ENCODE measurements around the gene SFXN3. TPM values are rescaled to one million over a fixed set of nuclear protein-coding genes. Genes with fewer than 3 reads are reported as not detected.

Gene SFXN3
- total and polyA plus RNA-seq, 2 of the 13 experiments (the other 11 are each of a cell fraction or from before 2014, with no cell fraction given), result 16.8 to 71.5 TPM

DNA sequence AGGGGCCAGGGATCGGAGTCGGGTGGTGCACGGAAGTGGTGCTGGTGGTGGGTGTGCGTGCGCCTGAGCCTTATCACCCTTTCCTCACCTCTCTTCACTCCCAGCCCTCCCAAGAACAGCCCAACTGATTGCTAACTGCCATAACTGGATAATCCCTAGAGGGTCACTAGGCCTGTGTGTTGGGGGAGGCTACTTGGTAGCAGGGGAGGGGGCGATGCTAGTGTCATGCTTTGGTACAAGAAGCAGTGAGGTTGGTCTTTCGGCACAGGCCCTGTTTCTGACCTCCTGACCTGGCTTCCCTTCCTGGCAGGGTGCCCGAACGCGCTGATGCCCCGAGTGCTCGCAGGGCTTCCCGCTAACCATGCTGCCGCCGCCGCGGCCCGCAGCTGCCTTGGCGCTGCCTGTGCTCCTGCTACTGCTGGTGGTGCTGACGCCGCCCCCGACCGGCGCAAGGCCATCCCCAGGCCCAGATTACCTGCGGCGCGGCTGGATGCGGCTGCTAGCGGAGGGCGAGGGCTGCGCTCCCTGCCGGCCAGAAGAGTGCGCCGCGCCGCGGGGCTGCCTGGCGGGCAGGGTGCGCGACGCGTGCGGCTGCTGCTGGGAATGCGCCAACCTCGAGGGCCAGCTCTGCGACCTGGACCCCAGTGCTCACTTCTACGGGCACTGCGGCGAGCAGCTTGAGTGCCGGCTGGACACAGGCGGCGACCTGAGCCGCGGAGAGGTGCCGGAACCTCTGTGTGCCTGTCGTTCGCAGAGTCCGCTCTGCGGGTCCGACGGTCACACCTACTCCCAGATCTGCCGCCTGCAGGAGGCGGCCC, 31.4 kb downstream of the SFXN3 start (continued):
- TF ChIP-seq, protein P1, sequence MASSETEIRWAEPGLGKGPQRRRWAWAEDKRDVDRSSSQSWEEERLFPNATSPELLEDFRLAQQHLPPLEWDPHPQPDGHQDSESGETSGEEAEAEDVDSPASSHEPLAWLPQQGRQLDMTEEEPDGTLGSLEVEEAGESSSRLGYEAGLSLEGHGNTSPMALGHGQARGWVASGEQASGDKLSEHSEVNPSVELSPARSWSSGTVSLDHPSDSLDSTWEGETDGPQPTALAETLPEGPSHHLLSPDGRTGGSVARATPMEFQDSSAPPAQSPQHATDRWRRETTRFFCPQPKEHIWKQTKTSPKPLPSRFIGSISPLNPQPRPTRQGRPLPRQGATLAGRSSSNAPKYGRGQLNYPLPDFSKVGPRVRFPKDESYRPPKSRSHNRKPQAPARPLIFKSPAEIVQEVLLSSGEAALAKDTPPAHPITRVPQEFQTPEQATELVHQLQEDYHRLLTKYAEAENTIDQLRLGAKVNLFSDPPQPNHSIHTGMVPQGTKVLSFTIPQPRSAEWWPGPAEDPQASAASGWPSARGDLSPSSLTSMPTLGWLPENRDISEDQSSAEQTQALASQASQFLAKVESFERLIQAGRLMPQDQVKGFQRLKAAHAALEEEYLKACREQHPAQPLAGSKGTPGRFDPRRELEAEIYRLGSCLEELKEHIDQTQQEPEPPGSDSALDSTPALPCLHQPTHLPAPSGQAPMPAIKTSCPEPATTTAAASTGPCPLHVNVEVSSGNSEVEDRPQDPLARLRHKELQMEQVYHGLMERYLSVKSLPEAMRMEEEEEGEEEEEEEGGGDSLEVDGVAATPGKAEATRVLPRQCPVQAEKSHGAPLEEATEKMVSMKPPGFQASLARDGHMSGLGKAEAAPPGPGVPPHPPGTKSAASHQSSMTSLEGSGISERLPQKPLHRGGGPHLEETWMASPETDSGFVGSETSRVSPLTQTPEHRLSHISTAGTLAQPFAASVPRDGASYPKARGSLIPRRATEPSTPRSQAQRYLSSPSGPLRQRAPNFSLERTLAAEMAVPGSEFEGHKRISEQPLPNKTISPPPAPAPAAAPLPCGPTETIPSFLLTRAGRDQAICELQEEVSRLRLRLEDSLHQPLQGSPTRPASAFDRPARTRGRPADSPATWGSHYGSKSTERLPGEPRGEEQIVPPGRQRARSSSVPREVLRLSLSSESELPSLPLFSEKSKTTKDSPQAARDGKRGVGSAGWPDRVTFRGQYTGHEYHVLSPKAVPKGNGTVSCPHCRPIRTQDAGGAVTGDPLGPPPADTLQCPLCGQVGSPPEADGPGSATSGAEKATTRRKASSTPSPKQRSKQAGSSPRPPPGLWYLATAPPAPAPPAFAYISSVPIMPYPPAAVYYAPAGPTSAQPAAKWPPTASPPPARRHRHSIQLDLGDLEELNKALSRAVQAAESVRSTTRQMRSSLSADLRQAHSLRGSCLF (CRISPR knock-in tag; IDR thresholded peaks at IDR 0.05; ENCODE audit: borderline replicate concordance), result no peak
- TF ChIP-seq CBFB (CRISPR knock-in tag; IDR thresholded peaks at IDR 0.05) (peak; percentile 83), ZNF879 (CRISPR knock-in tag; IDR thresholded peaks at IDR 0.05) (no peak), ZNF572 (CRISPR knock-in tag; IDR thresholded peaks at IDR 0.05) (no peak), PHF21A (CRISPR knock-in tag; IDR thresholded peaks at IDR 0.05) (peak; percentile 91), ZNF510 (CRISPR knock-in tag; IDR thresholded peaks at IDR 0.05; ENCODE audit: low read depth) (no peak), RNF2 (conservative IDR thresholded peaks at IDR 0.05; ENCODE audit: low read depth) (peak; percentile 86; the same call in 1 of the 2 replicates), ZMAT3 (CRISPR knock-in tag; conservative IDR thresholded peaks at IDR 0.05) (peak; percentile 81; the same call in 1 of the 2 replicates), ZNF75D (CRISPR knock-in tag; IDR thresholded peaks at IDR 0.05; ENCODE audit: borderline replicate concordance) (no peak), WIZ (CRISPR knock-in tag; IDR thresholded peaks at IDR 0.05) (no peak), TMF1 (CRISPR knock-in tag; IDR thresholded peaks at IDR 0.05; ENCODE audit: low read depth) (peak; percentile 61; the same call in 1 of the 2 replicates), NR3C1 (CRISPR knock-in tag; IDR thresholded peaks at IDR 0.05) (no peak), HOXA9 (CRISPR knock-in tag; IDR thresholded peaks at IDR 0.05; ENCODE audit: borderline replicate concordance) (0 out of 2 replicates have a peak, but pooled peaks have one; percentile 50), NFKB2 (CRISPR knock-in tag; IDR thresholded peaks at IDR 0.05; ENCODE audit: borderline replicate concordance) (peak; percentile 95; the same call in 1 of the 2 replicates), FOSL1 (CRISPR knock-in tag; IDR thresholded peaks at IDR 0.05; ENCODE audit: borderline replicate concordance) (no peak; the same call in 1 of the 2 replicates), DR1 (CRISPR knock-in tag; IDR thresholded peaks at IDR 0.05) (no peak; the same call in 1 of the 2 replicates), MXI1 (IDR thresholded peaks at IDR 0.05; ENCODE audit: borderline replicate concordance, low read depth, low read length) (peak; percentile 64; the same call in 1 of the 3 replicates)
- TF ChIP-seq, protein P2, sequence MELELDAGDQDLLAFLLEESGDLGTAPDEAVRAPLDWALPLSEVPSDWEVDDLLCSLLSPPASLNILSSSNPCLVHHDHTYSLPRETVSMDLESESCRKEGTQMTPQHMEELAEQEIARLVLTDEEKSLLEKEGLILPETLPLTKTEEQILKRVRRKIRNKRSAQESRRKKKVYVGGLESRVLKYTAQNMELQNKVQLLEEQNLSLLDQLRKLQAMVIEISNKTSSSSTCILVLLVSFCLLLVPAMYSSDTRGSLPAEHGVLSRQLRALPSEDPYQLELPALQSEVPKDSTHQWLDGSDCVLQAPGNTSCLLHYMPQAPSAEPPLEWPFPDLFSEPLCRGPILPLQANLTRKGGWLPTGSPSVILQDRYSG (CRISPR knock-in tag; IDR thresholded peaks at IDR 0.05), result peak; percentile 96
- TF ChIP-seq, protein P3, sequence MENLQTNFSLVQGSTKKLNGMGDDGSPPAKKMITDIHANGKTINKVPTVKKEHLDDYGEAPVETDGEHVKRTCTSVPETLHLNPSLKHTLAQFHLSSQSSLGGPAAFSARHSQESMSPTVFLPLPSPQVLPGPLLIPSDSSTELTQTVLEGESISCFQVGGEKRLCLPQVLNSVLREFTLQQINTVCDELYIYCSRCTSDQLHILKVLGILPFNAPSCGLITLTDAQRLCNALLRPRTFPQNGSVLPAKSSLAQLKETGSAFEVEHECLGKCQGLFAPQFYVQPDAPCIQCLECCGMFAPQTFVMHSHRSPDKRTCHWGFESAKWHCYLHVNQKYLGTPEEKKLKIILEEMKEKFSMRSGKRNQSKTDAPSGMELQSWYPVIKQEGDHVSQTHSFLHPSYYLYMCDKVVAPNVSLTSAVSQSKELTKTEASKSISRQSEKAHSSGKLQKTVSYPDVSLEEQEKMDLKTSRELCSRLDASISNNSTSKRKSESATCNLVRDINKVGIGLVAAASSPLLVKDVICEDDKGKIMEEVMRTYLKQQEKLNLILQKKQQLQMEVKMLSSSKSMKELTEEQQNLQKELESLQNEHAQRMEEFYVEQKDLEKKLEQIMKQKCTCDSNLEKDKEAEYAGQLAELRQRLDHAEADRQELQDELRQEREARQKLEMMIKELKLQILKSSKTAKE (CRISPR knock-in tag; IDR thresholded peaks at IDR 0.05; ENCODE audit: borderline replicate concordance), result no peak
- TF ChIP-seq, protein P4, sequence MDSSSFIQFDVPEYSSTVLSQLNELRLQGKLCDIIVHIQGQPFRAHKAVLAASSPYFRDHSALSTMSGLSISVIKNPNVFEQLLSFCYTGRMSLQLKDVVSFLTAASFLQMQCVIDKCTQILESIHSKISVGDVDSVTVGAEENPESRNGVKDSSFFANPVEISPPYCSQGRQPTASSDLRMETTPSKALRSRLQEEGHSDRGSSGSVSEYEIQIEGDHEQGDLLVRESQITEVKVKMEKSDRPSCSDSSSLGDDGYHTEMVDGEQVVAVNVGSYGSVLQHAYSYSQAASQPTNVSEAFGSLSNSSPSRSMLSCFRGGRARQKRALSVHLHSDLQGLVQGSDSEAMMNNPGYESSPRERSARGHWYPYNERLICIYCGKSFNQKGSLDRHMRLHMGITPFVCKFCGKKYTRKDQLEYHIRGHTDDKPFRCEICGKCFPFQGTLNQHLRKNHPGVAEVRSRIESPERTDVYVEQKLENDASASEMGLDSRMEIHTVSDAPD (CRISPR knock-in tag; IDR thresholded peaks at IDR 0.05), result no peak; the same call in 1 of the 2 replicates
